Liver (tissue), 9 donors: Measurements from ENCODE around the gene ATPAF1. TPM values are rescaled to one million over a fixed set of nuclear protein-coding genes. Genes with fewer than 3 reads are reported as not detected.

Experiments
- DNase-seq: peaks from one replicate; pipeline ENCODE4 v3.0.0-alpha.2; 2017; ENCODE audit warnings: low spot score
- H3K27ac ChIP-seq, 2 donors: one replicate each; pipeline ENCODE4 v1.7.0; 2013; ENCODE audit warnings: inconsistent platforms in 2 of 2, low read length in 2 of 2, control low read depth in 1 of 2, low read depth in 1 of 2, mild to moderate bottlenecking in 1 of 2
- H3K27me3 ChIP-seq, 4 donors: one replicate each; pipeline versions ENCODE4 v1.6.1 to v1.7.0; 2013; ENCODE audit warnings: low read length in 3 of 4, inconsistent platforms in 1 of 4, mild to moderate bottlenecking in 1 of 4, moderate library complexity in 1 of 4; ENCODE audit not compliant: control insufficient read depth in 4 of 4, insufficient read depth in 4 of 4
- H3K36me3 ChIP-seq, 4 donors: one replicate each; pipeline versions ENCODE4 v1.6.1 to v1.7.0; 2013; ENCODE audit warnings: low read length in 3 of 4, mild to moderate bottlenecking in 3 of 4, low read depth in 1 of 4, moderate library complexity in 1 of 4; ENCODE audit not compliant: control insufficient read depth in 4 of 4, insufficient read depth in 3 of 4
- H3K4me1 ChIP-seq, 4 donors: one replicate each; pipeline versions ENCODE4 v1.6.1 to v1.7.0; 2013; ENCODE audit warnings: low read length in 3 of 4, mild to moderate bottlenecking in 3 of 4, moderate library complexity in 1 of 4; ENCODE audit not compliant: control insufficient read depth in 4 of 4, insufficient read depth in 4 of 4
- H3K4me3 ChIP-seq, 3 donors: one replicate each; pipeline versions ENCODE4 v1.6.1 to v1.7.0; 2013; ENCODE audit warnings: low read length in 3 of 3, control low read depth in 1 of 3, low read depth in 1 of 3, mild to moderate bottlenecking in 1 of 3
- H3K9ac ChIP-seq, 2 donors: one replicate each; pipeline ENCODE4 v1.7.0; 2013; ENCODE audit warnings: low read length in 2 of 2, mild to moderate bottlenecking in 2 of 2, moderate library complexity in 2 of 2, control low read depth in 1 of 2, low read depth in 1 of 2
- H3K9me3 ChIP-seq, 4 donors: one replicate each; pipeline versions ENCODE4 v1.6.1 to v1.7.0; 2013; ENCODE audit warnings: low read length in 3 of 4; ENCODE audit not compliant: control insufficient read depth in 4 of 4
- CTCF ChIP-seq: fragments of 150-350 bp; IDR thresholded peaks from 2 replicates; pipeline ENCODE4 v1.5.1; 2017; ENCODE audit warnings: improper control_type of control experiment, low read depth, low read length; ENCODE audit not compliant: missing input control
- EGR1 ChIP-seq, 2 donors: IDR thresholded peaks; 2 replicates each; pipeline ENCODE4 v1.6.1; 2016 to 2018; ENCODE audit warnings: antibody characterized with exemption in 2 of 2, low read depth in 2 of 2
- FOXA1 ChIP-seq: IDR thresholded peaks from 2 replicates; pipeline ENCODE4 v1.6.1; 2016; ENCODE audit warnings: antibody characterized with exemption
- GABPA ChIP-seq, 2 donors: IDR thresholded peaks in 1 of 2; conservative IDR thresholded peaks in 1 of 2; 2 replicates each; pipeline ENCODE4 v1.6.1; 2016; ENCODE audit warnings: antibody characterized with exemption in 2 of 2, mild to moderate bottlenecking in 1 of 2, moderate library complexity in 1 of 2
- HNF4G ChIP-seq: IDR thresholded peaks from 2 replicates; pipeline ENCODE4 v1.6.1; 2016; ENCODE audit warnings: antibody characterized with exemption
- NR2F2 ChIP-seq: IDR thresholded peaks from 2 replicates; pipeline ENCODE4 v1.6.1; 2016; ENCODE audit warnings: antibody characterized with exemption
- REST ChIP-seq: IDR thresholded peaks from 2 replicates; pipeline ENCODE4 v1.6.1; 2016; ENCODE audit warnings: antibody characterized with exemption, mild to moderate bottlenecking
- TAF1 ChIP-seq: conservative IDR thresholded peaks from 2 replicates; pipeline ENCODE4 v1.6.1; 2016; ENCODE audit warnings: antibody characterized with exemption, mild to moderate bottlenecking
- YY1 ChIP-seq: IDR thresholded peaks from 2 replicates; pipeline ENCODE4 v1.6.1; 2016; ENCODE audit warnings: antibody characterized with exemption, mild to moderate bottlenecking
- ZBTB33 ChIP-seq: IDR thresholded peaks from 2 replicates; pipeline ENCODE4 v1.6.1; 2016; ENCODE audit warnings: antibody characterized with exemption
- WGBS: extraction: QIAGEN DNeasy Blood & Tissue Kit; methylation state at CpG from one replicate; pipeline ENCODE4 v1.1.7; 2013; 5-methylcytosine and 5-hydroxymethylcytosine counted together
- polyA plus RNA-seq, 2 donors: library from polyadenylated mRNA; stranded (reverse) in 1 of 2; unstranded in 1 of 2; fragments of 200-250 nt in 1 of 2; fragments of >200 nt in 1 of 2; fragmentation: Nextera tagmentation in 1 of 2; extraction: Ambion mirVana in 1 of 2; gene quantifications; one replicate each; pipeline versions ENCODE4 v1.2.1 to v1.2.3, GENCODE V29; 2013 to 2015
- total RNA-seq, 2 donors: library from RNA; depleted of rRNA; stranded (reverse); fragments of >200 nt; gene quantifications; one replicate each; pipeline ENCODE4 v1.2.3, GENCODE V29; 2014
- TF ChIP-seq, protein P1 (sequence below): IDR thresholded peaks from 2 replicates; pipeline ENCODE4 v1.6.1; 2016; ENCODE audit warnings: antibody characterized with exemption
- TF ChIP-seq, protein P2 (sequence below): IDR thresholded peaks from 2 replicates; pipeline ENCODE4 v1.6.1; 2016; ENCODE audit warnings: antibody characterized with exemption
- donor health status: healthy.
- donor health status: healthy.
- donor health status: healthy.
- donor health status: healthy.
- donor health status: healthy.

Gene ATPAF1
- total and polyA plus RNA-seq, 4 donors: 35.3 to 54.1 (median 37.0) TPM

GRCh38 chr1:46690931-46691421 lies 22.8 kb upstream of the ATPAF1 start:
- Histone ChIP-seq H3K27ac (no peak overlapping the region), H3K27me3 (no peaks in the 10 kb centered on the region), H3K9ac (no peak overlapping the region), H3K36me3 (peaks cover 14 to 60% (median 37%) of the 10 kb centered on the region in 4 donors), H3K9me3 (no peaks in the 10 kb centered on the region), H3K4me3 (no peak overlapping the region), H3K4me1 (peaks cover 0 to 9% (median 7%) of the 10 kb centered on the region in 4 donors)
- WGBS: 96% methylated on average over 2 of the region's 2 CpGs
- TF ChIP-seq CTCF (no peak), YY1 (no peak), ZBTB33 (no peak), TAF1 (no peak), FOXA1 (no peak), REST (no peak)
- TF ChIP-seq, protein P1, sequence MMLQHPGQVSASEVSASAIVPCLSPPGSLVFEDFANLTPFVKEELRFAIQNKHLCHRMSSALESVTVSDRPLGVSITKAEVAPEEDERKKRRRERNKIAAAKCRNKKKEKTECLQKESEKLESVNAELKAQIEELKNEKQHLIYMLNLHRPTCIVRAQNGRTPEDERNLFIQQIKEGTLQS: no peak
- TF ChIP-seq, protein P2, sequence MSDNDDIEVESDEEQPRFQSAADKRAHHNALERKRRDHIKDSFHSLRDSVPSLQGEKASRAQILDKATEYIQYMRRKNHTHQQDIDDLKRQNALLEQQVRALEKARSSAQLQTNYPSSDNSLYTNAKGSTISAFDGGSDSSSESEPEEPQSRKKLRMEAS: no peak
- no peak for DNase-seq

DNA sequence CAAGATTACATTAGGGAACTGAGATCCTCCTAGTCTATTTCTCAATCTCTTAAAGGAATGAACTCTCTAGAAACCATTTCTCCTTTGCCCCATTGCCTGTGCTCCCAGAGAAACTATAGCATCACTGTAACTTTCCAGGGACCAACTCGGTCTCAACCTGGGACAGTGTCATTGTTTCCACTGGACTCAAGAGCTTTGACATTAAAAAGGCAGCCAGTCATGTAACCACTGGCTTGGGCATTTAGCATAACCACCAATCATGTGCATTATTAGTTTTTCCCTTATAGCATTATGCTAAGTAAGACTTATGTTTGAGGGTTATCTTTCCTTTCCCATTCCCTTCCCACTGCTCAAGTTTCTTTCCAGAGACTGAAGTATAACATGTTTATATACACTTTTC lies 21.7 kb upstream of the ATPAF1 start:
- no peaks in the 10 kb centered on the region for H3K9me3 ChIP-seq
- peaks cover 14 to 61% (median 33%) of the 10 kb centered on the region in 4 donors for H3K36me3 ChIP-seq
- peaks cover 0 to 9% (median 7%) of the 10 kb centered on the region in 4 donors for H3K4me1 ChIP-seq
- H3K27me3 ChIP-seq: no peaks in the 10 kb centered on the region
- WGBS: 91% methylated on average over 1 of the region's 1 CpG
- TF ChIP-seq GABPA (IDR thresholded peaks at IDR 0.05 in 1 of 2, conservative IDR thresholded peaks at IDR 0.05 in 1 of 2) (no peak), YY1 (no peak), FOXA1 (no peak), HNF4G (no peak), NR2F2 (no peak), EGR1 (IDR thresholded peaks at IDR 0.05; ENCODE audit: low read depth in 2 of 2) (no peak)
- H3K9ac ChIP-seq: no peak overlapping the region
- no peak overlapping the region for H3K27ac ChIP-seq
- no peak for DNase-seq
- H3K4me3 ChIP-seq: no peak overlapping the region
